ENCODE data around the gene ANKRD11. TPM values are rescaled to one million over a fixed set of nuclear protein-coding genes. Genes with fewer than 3 reads are reported as not detected.
A peak's percentile ranks its signal among the peaks of the same experiment; 100 is the strongest.

The ANKRD11 gene
- polyA plus RNA-seq, 1 donor (not counting 4 experiments of a cell fraction or from before 2014, with no cell fraction given) = 30.1 TPM

- peak overlapping the region; percentile 63 for H3K27ac ChIP-seq (ENCODE audit: control insufficient read depth, insufficient read depth, low read length)
Observed at GRCh38 chr16:89410322-89410721, 80.0 kb downstream of the ANKRD11 start.

DNA sequence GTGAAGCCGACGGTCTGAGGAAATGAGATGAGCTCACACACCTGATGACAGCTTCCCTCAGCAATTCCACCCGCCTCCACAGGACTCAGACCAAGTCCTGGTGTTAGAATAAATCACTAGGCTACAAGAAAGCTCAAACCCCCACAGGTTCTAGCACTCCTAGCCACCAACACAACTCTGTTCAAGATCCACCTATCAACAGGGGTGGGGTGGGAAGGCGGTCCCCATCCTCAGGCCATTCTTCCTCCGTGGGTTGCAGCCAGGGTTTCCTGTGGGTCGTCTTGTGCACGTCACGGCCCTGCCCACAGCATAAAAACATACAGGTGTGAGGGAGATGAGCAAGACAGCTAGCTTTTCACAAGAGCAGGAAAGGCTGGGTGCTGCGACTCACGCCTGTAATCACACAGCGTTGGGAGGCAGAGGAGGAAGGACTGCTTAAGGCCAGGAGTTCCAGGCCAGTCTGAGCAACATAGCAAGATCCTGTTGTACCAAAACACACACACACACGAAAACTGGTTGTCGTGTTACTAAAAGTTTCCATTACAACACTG, 81.1 kb downstream of the ANKRD11 start:
- H2AFZ ChIP-seq (ENCODE audit: control insufficient read depth, low read length) = no peak overlapping the region
- no peaks in the 10 kb centered on the region for H3K9me3 ChIP-seq (ENCODE audit: control insufficient read depth, low read depth, low read length)
- TF ChIP-seq, protein P1, sequence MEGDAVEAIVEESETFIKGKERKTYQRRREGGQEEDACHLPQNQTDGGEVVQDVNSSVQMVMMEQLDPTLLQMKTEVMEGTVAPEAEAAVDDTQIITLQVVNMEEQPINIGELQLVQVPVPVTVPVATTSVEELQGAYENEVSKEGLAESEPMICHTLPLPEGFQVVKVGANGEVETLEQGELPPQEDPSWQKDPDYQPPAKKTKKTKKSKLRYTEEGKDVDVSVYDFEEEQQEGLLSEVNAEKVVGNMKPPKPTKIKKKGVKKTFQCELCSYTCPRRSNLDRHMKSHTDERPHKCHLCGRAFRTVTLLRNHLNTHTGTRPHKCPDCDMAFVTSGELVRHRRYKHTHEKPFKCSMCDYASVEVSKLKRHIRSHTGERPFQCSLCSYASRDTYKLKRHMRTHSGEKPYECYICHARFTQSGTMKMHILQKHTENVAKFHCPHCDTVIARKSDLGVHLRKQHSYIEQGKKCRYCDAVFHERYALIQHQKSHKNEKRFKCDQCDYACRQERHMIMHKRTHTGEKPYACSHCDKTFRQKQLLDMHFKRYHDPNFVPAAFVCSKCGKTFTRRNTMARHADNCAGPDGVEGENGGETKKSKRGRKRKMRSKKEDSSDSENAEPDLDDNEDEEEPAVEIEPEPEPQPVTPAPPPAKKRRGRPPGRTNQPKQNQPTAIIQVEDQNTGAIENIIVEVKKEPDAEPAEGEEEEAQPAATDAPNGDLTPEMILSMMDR (optimal IDR thresholded peaks at IDR 0.05 in 1 of 3, IDR thresholded peaks at IDR 0.05 in 1 of 3, conservative IDR thresholded peaks at IDR 0.05 in 1 of 3; ENCODE audit: extremely low read depth in 1 of 3, insufficient read depth in 2 of 3, low read length in 3 of 3) = no peak
- TF ChIP-seq EZH2 (IDR thresholded peaks at IDR 0.05; ENCODE audit: low read length) = no peak
- peak overlapping the region; percentile 35 for H3K4me2 ChIP-seq (ENCODE audit: control insufficient read depth, extremely low read depth, insufficient read depth, low read depth, low read length)
- no peaks in the 10 kb centered on the region for H3K36me3 ChIP-seq (ENCODE audit: control insufficient read depth in 2 of 2, extremely low read depth in 1 of 2, insufficient read depth in 2 of 2, low read length in 2 of 2)
- peak overlapping the region; percentile 29 for H3K9ac ChIP-seq (ENCODE audit: control insufficient read depth, extremely low read depth, insufficient read depth, low read length)
- H3K9me1 ChIP-seq (ENCODE audit: control insufficient read depth, extremely low read depth, insufficient read depth, low read length) = peaks cover 20% of the 10 kb centered on the region
- H3K4me1 ChIP-seq (ENCODE audit: control insufficient read depth, extremely low read depth, insufficient read depth, low read length) = peaks cover 62% of the 10 kb centered on the region
- H3K4me3 ChIP-seq (ENCODE audit: control insufficient read depth in 2 of 3, extremely low read depth in 1 of 3, insufficient read depth in 2 of 3, low read depth in 1 of 3, low read length in 3 of 3) = no peak overlapping the region
- peaks cover 96% of the 10 kb centered on the region for H3K79me2 ChIP-seq (ENCODE audit: control insufficient read depth, insufficient read depth, low read length)
- peak overlapping the region; percentile 49 for H3K27ac ChIP-seq (ENCODE audit: control insufficient read depth, insufficient read depth, low read length)
- DNase-seq (ENCODE audit: low read depth, low spot score) (no peak), FAIRE-seq (peak; percentile 75)
- H4K20me1 ChIP-seq (ENCODE audit: control insufficient read depth, extremely low read depth, insufficient read depth, low read length) = peaks cover 82% of the 10 kb centered on the region
- H3K27me3 ChIP-seq (ENCODE audit: control insufficient read depth, extremely low read depth, insufficient read depth, low read length) = no peaks in the 10 kb centered on the region
- dilution Hi-C loops (cut with MboI; ENCODE audit: extremely low pct_ligation_motif_present, low sequenced_read_pairs) = no loop called here

More at GRCh38 chr16:89410322-89410721, 80.0 kb downstream of the ANKRD11 start:
- TF ChIP-seq, protein P1 (optimal IDR thresholded peaks at IDR 0.05 in 1 of 3, IDR thresholded peaks at IDR 0.05 in 1 of 3, conservative IDR thresholded peaks at IDR 0.05 in 1 of 3; ENCODE audit: extremely low read depth in 1 of 3, insufficient read depth in 2 of 3, low read length in 3 of 3) = no peak
- TF ChIP-seq EZH2 (IDR thresholded peaks at IDR 0.05; ENCODE audit: low read length) = no peak
- no peaks in the 10 kb centered on the region for H3K9me3 ChIP-seq (ENCODE audit: control insufficient read depth, low read depth, low read length)
- H3K9ac ChIP-seq (ENCODE audit: control insufficient read depth, extremely low read depth, insufficient read depth, low read length) = peak overlapping the region; percentile 37
- dilution Hi-C loops (cut with MboI; ENCODE audit: extremely low pct_ligation_motif_present, low sequenced_read_pairs) = no loop called here
- no peak for DNase-seq (ENCODE audit: low read depth, low spot score)
- H3K79me2 ChIP-seq (ENCODE audit: control insufficient read depth, insufficient read depth, low read length) = peaks cover 94% of the 10 kb centered on the region
- FAIRE-seq = no peak
- H3K4me3 ChIP-seq (ENCODE audit: control insufficient read depth in 2 of 3, extremely low read depth in 1 of 3, insufficient read depth in 2 of 3, low read depth in 1 of 3, low read length in 3 of 3) = no peak overlapping the region
- peak overlapping the region; percentile 44 for H3K4me2 ChIP-seq (ENCODE audit: control insufficient read depth, extremely low read depth, insufficient read depth, low read depth, low read length)
- peaks cover 80% of the 10 kb centered on the region for H4K20me1 ChIP-seq (ENCODE audit: control insufficient read depth, extremely low read depth, insufficient read depth, low read length)
- peaks cover 20% of the 10 kb centered on the region for H3K9me1 ChIP-seq (ENCODE audit: control insufficient read depth, extremely low read depth, insufficient read depth, low read length)
- H3K27me3 ChIP-seq (ENCODE audit: control insufficient read depth, extremely low read depth, insufficient read depth, low read length) = no peaks in the 10 kb centered on the region
- peaks cover 2 to 3% of the 10 kb centered on the region in 2 experiments for H3K36me3 ChIP-seq (ENCODE audit: control insufficient read depth in 2 of 2, extremely low read depth in 1 of 2, insufficient read depth in 2 of 2, low read length in 2 of 2)
- H2AFZ ChIP-seq (ENCODE audit: control insufficient read depth, low read length) = no peak overlapping the region
- H3K4me1 ChIP-seq (ENCODE audit: control insufficient read depth, extremely low read depth, insufficient read depth, low read length) = peaks cover 51% of the 10 kb centered on the region
